ENCODE measurements around the gene COL11A2. TPM values are rescaled to one million over a fixed set of nuclear protein-coding genes. Genes with fewer than 3 reads are reported as not detected.

The COL11A2 gene
- polyA plus RNA-seq, 1 donor from 2014 or later, result 9.8 TPM

- Histone ChIP-seq H2AFZ (ENCODE audit: low read depth, low read length) (no peak overlapping the region), H3F3A (ENCODE audit: insufficient read depth, low read length, poor library complexity, severe bottlenecking) (no peaks in the 10 kb centered on the region), H4K20me1 (ENCODE audit: insufficient read depth) (no peaks in the 10 kb centered on the region), H3K9ac (ENCODE audit: low read length) (no peak overlapping the region), H3K27ac (ENCODE audit: low read length) (no peak overlapping the region), H3K79me2 (replicated peaks; ENCODE audit: insufficient read depth, low read length) (no peaks in the 10 kb centered on the region), H3K4me3 (ENCODE audit: low read length) (no peak overlapping the region), H3K4me2 (ENCODE audit: low read length) (no peak overlapping the region), H3K36me3 (ENCODE audit: insufficient read depth, low read length) (no peaks in the 10 kb centered on the region), H3K9me3 (ENCODE audit: low read length) (no peaks in the 10 kb centered on the region), H3K9me2 (ENCODE audit: insufficient read depth, low read length) (no peaks in the 10 kb centered on the region), H3K27me3 (ENCODE audit: insufficient read depth, low read depth, low read length) (no peaks in the 10 kb centered on the region)
- no peak for TF ChIP-seq EP300 (conservative IDR thresholded peaks at IDR 0.05; ENCODE audit: poor library complexity, severe bottlenecking)
- TF ChIP-seq CTCF (IDR thresholded peaks at IDR 0.05; ENCODE audit: poor library complexity, severe bottlenecking), result no peak
- no peak for TF ChIP-seq SMC3 (conservative IDR thresholded peaks at IDR 0.05; ENCODE audit: poor library complexity)
- TF ChIP-seq TAF1 (IDR thresholded peaks at IDR 0.05; ENCODE audit: low read depth), result no peak
- TF ChIP-seq RAD21 (conservative IDR thresholded peaks at IDR 0.05), result no peak
- no peak for TF ChIP-seq REST (IDR thresholded peaks at IDR 0.05; ENCODE audit: borderline replicate concordance)
- TF ChIP-seq EZH2 (IDR thresholded peaks at IDR 0.05; ENCODE audit: borderline replicate concordance, insufficient read depth, low read length, poor library complexity, severe bottlenecking), result no peak
- no peak for TF ChIP-seq MXI1 (conservative IDR thresholded peaks at IDR 0.05; ENCODE audit: poor library complexity, severe bottlenecking)
- no peak for TF ChIP-seq POLR2AphosphoS5 (IDR thresholded peaks at IDR 0.05)
Measured at GRCh38 chr6:33185654-33186187, 6.5 kb downstream of the COL11A2 start.

- H3K4me3 ChIP-seq (ENCODE audit: low read length), result no peak overlapping the region
- no peaks in the 10 kb centered on the region for H3K79me2 ChIP-seq (replicated peaks; ENCODE audit: insufficient read depth, low read length)
- H3K9me3 ChIP-seq (ENCODE audit: low read length), result no peaks in the 10 kb centered on the region
- H3F3A ChIP-seq (ENCODE audit: insufficient read depth, low read length, poor library complexity, severe bottlenecking), result no peaks in the 10 kb centered on the region
- H3K9ac ChIP-seq (ENCODE audit: low read length), result no peak overlapping the region
- no peaks in the 10 kb centered on the region for H4K20me1 ChIP-seq (ENCODE audit: insufficient read depth)
- no peaks in the 10 kb centered on the region for H3K36me3 ChIP-seq (ENCODE audit: insufficient read depth, low read length)
- H3K4me2 ChIP-seq (ENCODE audit: low read length), result no peak overlapping the region
- H3K27me3 ChIP-seq (ENCODE audit: insufficient read depth, low read depth, low read length), result no peaks in the 10 kb centered on the region
- TF ChIP-seq CTCF (IDR thresholded peaks at IDR 0.05; ENCODE audit: poor library complexity, severe bottlenecking) (no peak), MXI1 (conservative IDR thresholded peaks at IDR 0.05; ENCODE audit: poor library complexity, severe bottlenecking) (no peak), EZH2 (IDR thresholded peaks at IDR 0.05; ENCODE audit: borderline replicate concordance, insufficient read depth, low read length, poor library complexity, severe bottlenecking) (no peak), EP300 (conservative IDR thresholded peaks at IDR 0.05; ENCODE audit: poor library complexity, severe bottlenecking) (no peak), REST (IDR thresholded peaks at IDR 0.05; ENCODE audit: borderline replicate concordance) (no peak), TAF1 (IDR thresholded peaks at IDR 0.05; ENCODE audit: low read depth) (no peak), RAD21 (conservative IDR thresholded peaks at IDR 0.05) (no peak), POLR2AphosphoS5 (IDR thresholded peaks at IDR 0.05) (no peak), SMC3 (conservative IDR thresholded peaks at IDR 0.05; ENCODE audit: poor library complexity) (no peak)
- H2AFZ ChIP-seq (ENCODE audit: low read depth, low read length), result no peak overlapping the region
- H3K27ac ChIP-seq (ENCODE audit: low read length), result no peak overlapping the region
- no peaks in the 10 kb centered on the region for H3K9me2 ChIP-seq (ENCODE audit: insufficient read depth, low read length)
Measured at GRCh38 chr6:33185190-33185589, 7.1 kb downstream of the COL11A2 start.
